Chondrocyte (in vitro differentiated cells): ENCODE data around the gene EPB41L3. TPM values are rescaled to one million over a fixed set of nuclear protein-coding genes. Genes with fewer than 3 reads are reported as not detected.
A peak's percentile ranks its signal among the peaks of the same experiment; 100 is the strongest.

ENCODE experiments used
- DNase-seq: peaks from one replicate; pipeline ENCODE4 v3.0.0; 2021; ENCODE audit warnings: mixed read lengths, low spot score
- H3K27ac Mint-ChIP-seq: one replicate; pipeline ENCODE4 v1.8.0; 2021; ENCODE audit warnings: mild to moderate bottlenecking, moderate library complexity, mixed read lengths; ENCODE audit not compliant: unreplicated experiment
- H3K27me3 Mint-ChIP-seq: 2 replicates; pipeline ENCODE4 v1.8.0; 2021; ENCODE audit warnings: low read depth, mixed read lengths
- H3K36me3 Mint-ChIP-seq: 2 replicates; pipeline ENCODE4 v1.8.0; 2021; ENCODE audit warnings: low read depth, mixed read lengths
- H3K4me1 Mint-ChIP-seq: 2 replicates; pipeline ENCODE4 v1.8.0; 2021; ENCODE audit warnings: low read depth, mild to moderate bottlenecking, mixed read lengths
- H3K4me3 Mint-ChIP-seq: one replicate; pipeline ENCODE4 v1.8.0; 2021; ENCODE audit warnings: mild to moderate bottlenecking, moderate library complexity, mixed read lengths; ENCODE audit not compliant: unreplicated experiment
- H3K9me3 Mint-ChIP-seq: 2 replicates; pipeline ENCODE4 v1.8.0; 2021; ENCODE audit warnings: low read depth, mixed read lengths
- long read RNA-seq: library from polyadenylated mRNA; stranded (forward); transcript quantifications from one replicate; pipeline ENCODE4 v2.0.0, GENCODE V29; 2021
- total RNA-seq: library from RNA; stranded (reverse); gene quantifications from 3 replicates; pipeline ENCODE4 v1.2.1, GENCODE V29; 2021
- TF ChIP-seq, protein P1 (sequence below): fragments of 200-600 bp; sonication (generic); IDR thresholded peaks from 2 replicates; pipeline ENCODE4 v1.5.0; 2021; ENCODE audit warnings: antibody characterized with exemption, mild to moderate bottlenecking, moderate library complexity

Gene EPB41L3
- total RNA-seq = 47.0 to 63.5 TPM (median 61.1 TPM) in 3 replicates
- long read RNA-seq, transcript EPB41L3-204 (20 exons, 3,370 nt) = major isoform, 80 of 137 reads
- long read RNA-seq, partial matches to known transcripts = 17 of 137 reads
- long read RNA-seq, other reads (novel, unspliced or antisense) = 40 of 137 reads

DNA sequence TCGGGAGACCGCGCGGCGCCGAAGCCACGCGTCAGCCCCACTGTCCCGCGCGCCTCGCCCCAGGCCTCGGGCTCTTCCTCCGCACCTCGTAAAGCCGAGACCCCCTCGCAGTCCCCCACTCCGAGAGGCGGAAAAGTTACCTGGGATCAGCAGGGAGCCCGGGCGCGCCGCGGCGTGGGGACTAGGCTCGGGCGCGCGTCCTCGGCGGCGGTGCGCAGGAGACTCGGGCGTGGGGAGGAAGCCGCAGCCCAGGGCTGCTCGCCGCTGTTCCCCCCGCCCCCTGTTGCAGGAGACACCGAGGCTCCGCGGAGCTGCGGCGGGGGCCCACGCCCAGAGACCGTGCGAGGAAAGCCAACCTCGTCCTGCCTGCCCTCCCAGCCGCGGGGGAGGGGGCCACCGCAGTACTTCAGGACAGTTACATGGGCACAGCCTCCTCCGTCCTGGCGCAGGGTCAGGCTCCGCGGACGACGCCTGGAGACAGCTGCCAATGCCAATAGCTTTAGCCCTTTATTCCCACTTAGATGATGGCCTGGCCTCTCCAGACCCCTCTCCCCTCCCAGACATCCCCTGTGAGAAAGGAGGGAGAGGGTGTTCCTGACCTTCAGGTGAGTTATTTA is at the start of gene EPB41L3:
EPB41L3 (minus strand) TSS at position 225 of the 617 bp plus-strand sequence. CDS start 54,814 bp downstream, outside the sequence.
- no peak for DNase-seq

DNA sequence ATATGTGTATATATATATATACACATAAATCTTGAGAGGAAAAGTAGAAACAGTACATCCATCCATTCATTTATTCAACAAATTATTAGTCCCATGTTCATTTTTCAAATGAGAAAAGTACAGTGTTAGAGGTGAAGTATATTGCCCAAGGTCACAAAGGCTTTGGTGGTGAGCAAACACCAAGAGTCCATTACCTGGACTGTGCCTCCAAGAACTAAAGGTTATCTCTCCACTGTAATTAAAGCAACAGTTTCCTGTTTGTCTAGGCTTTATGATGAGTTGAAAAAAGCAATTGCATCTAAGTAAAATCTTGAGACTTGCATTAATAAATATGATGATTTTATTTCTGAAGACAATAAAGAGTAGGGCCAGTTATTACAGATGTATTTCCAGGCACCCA is 44.7 kb upstream of the EPB41L3 start:
- peaks cover 1% of the 10 kb centered on the region for H3K36me3 Mint-ChIP-seq
- peaks cover 24% of the 10 kb centered on the region for H3K4me1 Mint-ChIP-seq

More for the DNA sequence above, at the start of gene EPB41L3:
- Mint-ChIP-seq H3K9me3 (no peaks in the 10 kb centered on the region), H3K27ac (no peak within 1 kb of the TSS), H3K36me3 (no peaks in the 10 kb centered on the region), H3K4me3 (peak within 1 kb of the TSS; percentile 80), H3K27me3 (no peaks in the 10 kb centered on the region), H3K4me1 (peaks cover 32% of the 10 kb centered on the region)
- TF ChIP-seq, protein P1, sequence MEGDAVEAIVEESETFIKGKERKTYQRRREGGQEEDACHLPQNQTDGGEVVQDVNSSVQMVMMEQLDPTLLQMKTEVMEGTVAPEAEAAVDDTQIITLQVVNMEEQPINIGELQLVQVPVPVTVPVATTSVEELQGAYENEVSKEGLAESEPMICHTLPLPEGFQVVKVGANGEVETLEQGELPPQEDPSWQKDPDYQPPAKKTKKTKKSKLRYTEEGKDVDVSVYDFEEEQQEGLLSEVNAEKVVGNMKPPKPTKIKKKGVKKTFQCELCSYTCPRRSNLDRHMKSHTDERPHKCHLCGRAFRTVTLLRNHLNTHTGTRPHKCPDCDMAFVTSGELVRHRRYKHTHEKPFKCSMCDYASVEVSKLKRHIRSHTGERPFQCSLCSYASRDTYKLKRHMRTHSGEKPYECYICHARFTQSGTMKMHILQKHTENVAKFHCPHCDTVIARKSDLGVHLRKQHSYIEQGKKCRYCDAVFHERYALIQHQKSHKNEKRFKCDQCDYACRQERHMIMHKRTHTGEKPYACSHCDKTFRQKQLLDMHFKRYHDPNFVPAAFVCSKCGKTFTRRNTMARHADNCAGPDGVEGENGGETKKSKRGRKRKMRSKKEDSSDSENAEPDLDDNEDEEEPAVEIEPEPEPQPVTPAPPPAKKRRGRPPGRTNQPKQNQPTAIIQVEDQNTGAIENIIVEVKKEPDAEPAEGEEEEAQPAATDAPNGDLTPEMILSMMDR = no peak

DNA sequence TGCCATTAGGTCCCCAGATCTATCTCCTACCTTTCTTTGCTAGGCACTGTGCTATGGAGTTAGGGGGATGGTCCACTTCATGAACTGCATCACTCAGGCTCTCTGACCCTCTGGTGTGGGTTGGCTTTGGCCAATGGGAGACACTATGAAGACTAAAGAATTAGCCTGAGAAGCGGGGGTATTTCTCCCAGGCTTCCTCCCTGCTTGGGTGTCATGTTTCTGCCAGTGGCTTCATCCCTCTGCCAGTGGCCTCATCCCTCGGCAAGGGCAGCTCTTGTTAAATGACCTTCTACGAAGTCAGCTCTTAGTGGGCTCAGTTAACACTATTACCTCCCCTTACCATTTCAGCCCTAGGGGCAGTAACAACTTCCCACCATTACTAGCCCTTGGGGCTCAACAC is 41.9 kb upstream of the EPB41L3 start:
- TF ChIP-seq, protein P1 = no peak
- Mint-ChIP-seq H3K36me3 (peaks cover 1% of the 10 kb centered on the region), H3K27ac (peak overlapping the region; percentile 36), H3K9me3 (peaks cover 2% of the 10 kb centered on the region), H3K4me1 (peaks cover 46% of the 10 kb centered on the region), H3K4me3 (no peak overlapping the region), H3K27me3 (no peaks in the 10 kb centered on the region)
- no peak for DNase-seq

More for the DNA sequence above, 44.7 kb upstream of the EPB41L3 start:
- H3K4me3 Mint-ChIP-seq = no peak overlapping the region
- H3K9me3 Mint-ChIP-seq = peaks cover 13% of the 10 kb centered on the region
- no peak for DNase-seq
- TF ChIP-seq, protein P1 = no peak
- H3K27me3 Mint-ChIP-seq = no peaks in the 10 kb centered on the region
- no peak overlapping the region for H3K27ac Mint-ChIP-seq

DNA sequence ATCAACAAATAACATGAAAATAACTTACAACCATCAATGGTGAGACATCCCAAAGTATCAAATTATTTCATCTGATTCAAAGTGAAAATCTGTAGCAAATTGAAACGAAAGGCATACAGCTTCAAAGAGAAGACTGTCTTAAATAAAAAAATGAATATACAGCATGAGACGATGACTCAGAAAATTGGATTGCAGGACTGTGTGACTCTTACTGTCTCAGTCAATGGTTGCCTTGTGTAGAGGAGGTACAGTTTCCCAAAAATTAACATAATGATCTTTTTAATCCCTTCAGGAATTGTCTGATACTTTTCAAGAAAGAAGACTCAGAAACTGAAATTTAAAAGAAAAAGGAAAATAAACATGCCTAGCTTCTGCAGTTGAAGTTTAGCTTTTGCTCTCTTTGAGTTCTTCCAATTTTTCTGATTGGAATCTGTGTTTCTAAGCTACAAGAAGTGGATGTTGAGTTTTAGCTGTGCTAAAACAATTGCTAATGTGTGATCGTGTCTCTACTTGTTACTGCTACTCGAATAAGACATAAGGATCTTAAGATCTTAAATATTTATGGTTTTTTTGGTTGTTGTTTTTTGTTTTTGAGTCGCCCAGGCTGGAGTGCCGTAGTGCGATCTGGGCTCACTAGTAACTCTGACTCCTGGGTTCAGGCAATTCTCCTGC is 41.1 kb upstream of the EPB41L3 start:
- no peaks in the 10 kb centered on the region for H3K36me3 Mint-ChIP-seq
- DNase-seq = no peak
- no peaks in the 10 kb centered on the region for H3K9me3 Mint-ChIP-seq

More for the DNA sequence above, 41.1 kb upstream of the EPB41L3 start:
- H3K27me3 Mint-ChIP-seq = no peaks in the 10 kb centered on the region
- no peak overlapping the region for H3K4me3 Mint-ChIP-seq
- TF ChIP-seq, protein P1 = no peak
- H3K27ac Mint-ChIP-seq = peak overlapping the region; percentile 83
- H3K4me1 Mint-ChIP-seq = peaks cover 46% of the 10 kb centered on the region
